Measurements from ENCODE around the gene PDXDC1.

DNA sequence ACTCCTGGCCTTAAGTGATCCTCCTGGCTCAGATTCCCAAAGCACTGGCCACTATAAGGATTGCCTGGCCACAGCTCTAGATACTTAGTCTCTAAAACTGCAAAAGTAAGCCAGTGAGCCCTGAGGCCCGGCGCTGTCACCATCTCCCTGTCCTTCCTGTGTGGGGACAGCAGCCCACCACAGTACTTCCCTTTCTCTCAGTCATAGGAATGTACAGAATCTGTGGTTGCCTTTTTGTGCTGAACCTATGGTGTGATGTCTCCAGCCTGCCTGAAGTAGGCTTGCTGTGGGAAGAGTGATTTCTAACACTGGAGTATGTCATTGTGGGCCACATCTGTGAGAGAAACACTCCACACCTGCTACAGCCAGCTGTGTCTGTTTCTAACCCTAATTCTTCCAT lies 56.4 kb downstream of the PDXDC1 start:
- no peak for TF ChIP-seq EZH2 (IDR thresholded peaks at IDR 0.05; ENCODE audit: insufficient read depth, low read length)
- TF ChIP-seq, protein P1, sequence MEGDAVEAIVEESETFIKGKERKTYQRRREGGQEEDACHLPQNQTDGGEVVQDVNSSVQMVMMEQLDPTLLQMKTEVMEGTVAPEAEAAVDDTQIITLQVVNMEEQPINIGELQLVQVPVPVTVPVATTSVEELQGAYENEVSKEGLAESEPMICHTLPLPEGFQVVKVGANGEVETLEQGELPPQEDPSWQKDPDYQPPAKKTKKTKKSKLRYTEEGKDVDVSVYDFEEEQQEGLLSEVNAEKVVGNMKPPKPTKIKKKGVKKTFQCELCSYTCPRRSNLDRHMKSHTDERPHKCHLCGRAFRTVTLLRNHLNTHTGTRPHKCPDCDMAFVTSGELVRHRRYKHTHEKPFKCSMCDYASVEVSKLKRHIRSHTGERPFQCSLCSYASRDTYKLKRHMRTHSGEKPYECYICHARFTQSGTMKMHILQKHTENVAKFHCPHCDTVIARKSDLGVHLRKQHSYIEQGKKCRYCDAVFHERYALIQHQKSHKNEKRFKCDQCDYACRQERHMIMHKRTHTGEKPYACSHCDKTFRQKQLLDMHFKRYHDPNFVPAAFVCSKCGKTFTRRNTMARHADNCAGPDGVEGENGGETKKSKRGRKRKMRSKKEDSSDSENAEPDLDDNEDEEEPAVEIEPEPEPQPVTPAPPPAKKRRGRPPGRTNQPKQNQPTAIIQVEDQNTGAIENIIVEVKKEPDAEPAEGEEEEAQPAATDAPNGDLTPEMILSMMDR (IDR thresholded peaks at IDR 0.05; ENCODE audit: insufficient read depth, low read depth, low read length): no peak

All from astrocyte (in vitro differentiated cells and primary cell).